Panc1 (cell line): ENCODE data around the gene DLG5. TPM values are rescaled to one million over a fixed set of nuclear protein-coding genes. Genes with fewer than 3 reads are reported as not detected.

Source experiments
- ATAC-seq: fragments of 200-7000 bp; cut with Tn5 transposase; 2 replicates; pipeline ENCODE4 v1.9.1; 2020; ENCODE audit warnings: mild to moderate bottlenecking, moderate library complexity
- BruUV-seq: library from RNA; stranded (reverse); fragments of 400-500 nt; replicated peaks from 2 replicates; lab custom pipeline; 2021; lab: Mats Ljungman, UMichigan
- CTCF ChIA-PET: fragments of 300-600 bp; sonication (Branson Sonifier 250); formaldehyde crosslinking; loops from one replicate; lab custom pipeline; 2022; ENCODE audit warnings: antibody characterized with exemption; lab: Charles Lee
- POLR2A ChIA-PET: fragments of 300-600 bp; sonication (Branson Sonifier 250); formaldehyde crosslinking; loops from one replicate; lab custom pipeline; 2022; ENCODE audit warnings: antibody characterized with exemption; lab: Charles Lee
- DNase-seq: peaks from one replicate; pipeline ENCODE4 v3.0.0-alpha.2; 2010; ENCODE audit warnings: low read depth, low spot score
- H3K27ac ChIP-seq: 2 replicates; pipeline ENCODE4 v1.5.1; 2011; ENCODE audit warnings: mild to moderate bottlenecking, low read length, inconsistent platforms
- H3K27me3 ChIP-seq: fragments of 200-500 bp; sonication (Bioruptor generic); 2 replicates; pipeline ENCODE4 v1.6.0; 2014; ENCODE audit warnings: low read length, inconsistent platforms; ENCODE audit not compliant: control insufficient read depth, insufficient read depth
- H3K36me3 ChIP-seq: fragments of 200-500 bp; sonication (Bioruptor generic); 2 replicates; pipeline ENCODE4 v1.5.1; 2014; ENCODE audit warnings: inconsistent platforms, mild to moderate bottlenecking, low read length, moderate library complexity; ENCODE audit not compliant: control insufficient read depth, insufficient read depth
- H3K4me1 ChIP-seq: 2 replicates; pipeline ENCODE4 v1.5.1; 2011; ENCODE audit warnings: inconsistent platforms, mild to moderate bottlenecking, low read length, moderate library complexity; ENCODE audit not compliant: control insufficient read depth, insufficient read depth
- H3K4me3 ChIP-seq, 2 experiments: 2 replicates each; pipeline ENCODE4 v1.5.1; 2011 to 2012; ENCODE audit warnings: low read depth in 2 of 2, low read length in 2 of 2, mild to moderate bottlenecking in 2 of 2, inconsistent platforms in 1 of 2, moderate library complexity in 1 of 2
- H3K9me3 ChIP-seq: fragments of 200-500 bp; sonication (Bioruptor generic); 2 replicates; pipeline ENCODE4 v1.5.1; 2014; ENCODE audit warnings: low read depth, mild to moderate bottlenecking, inconsistent platforms, low read length, moderate library complexity; ENCODE audit not compliant: control insufficient read depth, insufficient read depth
- CTCF ChIP-seq: fragments of 450-650 bp; IDR thresholded peaks from 2 replicates; pipeline ENCODE4 v1.5.1; 2017; ENCODE audit warnings: mild to moderate bottlenecking
- POLR2AphosphoS5 ChIP-seq: IDR thresholded peaks from 2 replicates; pipeline ENCODE4 v1.6.1; 2012; ENCODE audit warnings: mild to moderate bottlenecking, low read depth, low read length, moderate library complexity
- SIN3A ChIP-seq: IDR thresholded peaks from 2 replicates; pipeline ENCODE4 v1.6.1; 2012; ENCODE audit warnings: low read depth, mild to moderate bottlenecking, low read length, moderate library complexity, borderline replicate concordance; ENCODE audit not compliant: insufficient read depth
- TCF7L2 ChIP-seq: IDR thresholded peaks from 2 replicates; pipeline ENCODE4 v1.6.1; 2011; ENCODE audit warnings: mild to moderate bottlenecking, low read depth, low read length, inconsistent platforms
- in situ Hi-C: cut with HindIII; loops from 2 replicates; pipeline ENCODE4 v1.10.0; 2016; ENCODE audit warnings: low sequenced_read_pairs, low pct_unique_long_range_greater_than_20kb
- intact Hi-C: fragments of 100-400 bp; cut with micrococcal nuclease; formaldehyde crosslinking; loops from one replicate; pipeline ENCODE4 v1.10.0; 2022; ENCODE audit not compliant: unreplicated experiment
- total RNA-seq: library from RNA; stranded (reverse); gene quantifications from one replicate; pipeline ENCODE4 v1.2.1, GENCODE V29; 2021; ENCODE audit not compliant: unreplicated experiment
- TF ChIP-seq, protein P1 (sequence below), 2 experiments: IDR thresholded peaks; 2 replicates each; pipeline ENCODE4 v1.6.1; 2011 to 2012; ENCODE audit warnings: low read depth in 2 of 2, control low read depth in 1 of 2, low read length in 1 of 2, mild to moderate bottlenecking in 1 of 2, moderate library complexity in 1 of 2; ENCODE audit not compliant: insufficient read depth in 1 of 2

The DLG5 gene
- total RNA-seq, 1 experiment from 2014 or later: 85.6 TPM

DNA sequence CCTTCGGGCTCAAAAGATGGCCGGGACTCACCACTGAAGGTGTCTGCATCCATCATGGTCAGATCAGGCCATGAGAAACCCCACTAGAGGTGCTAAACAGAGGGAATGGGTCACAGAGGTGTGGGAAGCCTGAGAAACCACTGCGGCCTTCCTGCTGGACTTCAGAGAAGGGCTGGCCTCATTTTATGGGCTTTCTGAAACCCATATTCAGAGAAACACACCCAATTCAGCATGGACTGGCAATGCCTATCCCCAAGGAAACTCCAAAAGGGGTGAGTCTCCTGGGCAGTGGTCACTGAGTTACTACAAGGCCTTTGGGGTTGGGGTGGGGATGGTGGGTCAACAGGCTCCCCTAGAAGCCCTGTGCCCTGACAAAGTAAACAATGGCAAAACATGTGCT is 58.0 kb downstream of the DLG5 start:
- H3K4me1 ChIP-seq: peaks cover 2% of the 10 kb centered on the region; the same call in 1 of the 2 replicates
- ChIA-PET CTCF (no interaction called here), POLR2A (no interaction called here)
- BruUV-seq: no TSS peak
- TF ChIP-seq CTCF: no peak
- TF ChIP-seq, protein P1, sequence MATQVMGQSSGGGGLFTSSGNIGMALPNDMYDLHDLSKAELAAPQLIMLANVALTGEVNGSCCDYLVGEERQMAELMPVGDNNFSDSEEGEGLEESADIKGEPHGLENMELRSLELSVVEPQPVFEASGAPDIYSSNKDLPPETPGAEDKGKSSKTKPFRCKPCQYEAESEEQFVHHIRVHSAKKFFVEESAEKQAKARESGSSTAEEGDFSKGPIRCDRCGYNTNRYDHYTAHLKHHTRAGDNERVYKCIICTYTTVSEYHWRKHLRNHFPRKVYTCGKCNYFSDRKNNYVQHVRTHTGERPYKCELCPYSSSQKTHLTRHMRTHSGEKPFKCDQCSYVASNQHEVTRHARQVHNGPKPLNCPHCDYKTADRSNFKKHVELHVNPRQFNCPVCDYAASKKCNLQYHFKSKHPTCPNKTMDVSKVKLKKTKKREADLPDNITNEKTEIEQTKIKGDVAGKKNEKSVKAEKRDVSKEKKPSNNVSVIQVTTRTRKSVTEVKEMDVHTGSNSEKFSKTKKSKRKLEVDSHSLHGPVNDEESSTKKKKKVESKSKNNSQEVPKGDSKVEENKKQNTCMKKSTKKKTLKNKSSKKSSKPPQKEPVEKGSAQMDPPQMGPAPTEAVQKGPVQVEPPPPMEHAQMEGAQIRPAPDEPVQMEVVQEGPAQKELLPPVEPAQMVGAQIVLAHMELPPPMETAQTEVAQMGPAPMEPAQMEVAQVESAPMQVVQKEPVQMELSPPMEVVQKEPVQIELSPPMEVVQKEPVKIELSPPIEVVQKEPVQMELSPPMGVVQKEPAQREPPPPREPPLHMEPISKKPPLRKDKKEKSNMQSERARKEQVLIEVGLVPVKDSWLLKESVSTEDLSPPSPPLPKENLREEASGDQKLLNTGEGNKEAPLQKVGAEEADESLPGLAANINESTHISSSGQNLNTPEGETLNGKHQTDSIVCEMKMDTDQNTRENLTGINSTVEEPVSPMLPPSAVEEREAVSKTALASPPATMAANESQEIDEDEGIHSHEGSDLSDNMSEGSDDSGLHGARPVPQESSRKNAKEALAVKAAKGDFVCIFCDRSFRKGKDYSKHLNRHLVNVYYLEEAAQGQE (IDR thresholded peaks at IDR 0.05; ENCODE audit: insufficient read depth in 1 of 2, low read depth in 2 of 2, low read length in 1 of 2): no peak
- no peak for TF ChIP-seq POLR2AphosphoS5
- no peak for TF ChIP-seq SIN3A
- no peak for TF ChIP-seq TCF7L2
- H3K9me3 ChIP-seq: no peaks in the 10 kb centered on the region
- no peaks in the 10 kb centered on the region; the same call in 1 of the 2 replicates for H3K36me3 ChIP-seq
- no peaks in the 10 kb centered on the region for H3K27me3 ChIP-seq
- no peak overlapping the region for H3K4me3 ChIP-seq
- in situ Hi-C loops (no loop called here), intact Hi-C loops (no loop called here)
- H3K27ac ChIP-seq: no peak overlapping the region
- no peak for DNase-seq
- no peak for ATAC-seq

GRCh38 chr10:77867124-77867719 is 59.3 kb downstream of the DLG5 start:
- DNase-seq: no peak
- no peak overlapping the region for H3K27ac ChIP-seq
- no peaks in the 10 kb centered on the region for H3K9me3 ChIP-seq
- H3K4me1 ChIP-seq: peaks cover 2% of the 10 kb centered on the region; the same call in 1 of the 2 replicates
- ChIA-PET POLR2A (no interaction called here), CTCF (no interaction called here)
- no peak overlapping the region for H3K4me3 ChIP-seq
- intact Hi-C loops: no loop called here
- in situ Hi-C loops: no loop called here
- no TSS peak for BruUV-seq
- H3K27me3 ChIP-seq: no peaks in the 10 kb centered on the region
- TF ChIP-seq, protein P1 (IDR thresholded peaks at IDR 0.05; ENCODE audit: insufficient read depth in 1 of 2, low read depth in 2 of 2, low read length in 1 of 2): no peak
- TF ChIP-seq TCF7L2 (no peak), SIN3A (no peak), CTCF (no peak), POLR2AphosphoS5 (no peak)
- no peaks in the 10 kb centered on the region; the same call in 1 of the 2 replicates for H3K36me3 ChIP-seq
- no peak for ATAC-seq
